ENCODE results near the gene CLEC3B. TPM values are rescaled to one million over a fixed set of nuclear protein-coding genes. Genes with fewer than 3 reads are reported as not detected.

The CLEC3B gene
- polyA plus RNA-seq, 4 donors, result 2.9 to 103 (median 17.1) TPM

GRCh38 chr3:45008117-45008516 lies 18.0 kb upstream of the CLEC3B start:
- H3K4me1 ChIP-seq (ENCODE audit: control insufficient read depth in 3 of 3, insufficient read depth in 2 of 3, low read depth in 1 of 3, low read length in 2 of 3), result no peaks in the 10 kb centered on the region
- DNase-seq (no peak), FAIRE-seq (no peak)
- no peak overlapping the region for H3K27ac ChIP-seq (ENCODE audit: low read depth in 1 of 3, low read length in 2 of 3)
- peaks cover 2 to 46% (median 4%) of the 10 kb centered on the region in 3 donors for H3K36me3 ChIP-seq (ENCODE audit: control insufficient read depth in 3 of 3, insufficient read depth in 2 of 3, low read depth in 1 of 3, low read length in 3 of 3)
- WGBS, 3 donors, result 98 to 100% (median 100%) methylated on average over 1 of the region's 1 CpG
- H3K4me3 ChIP-seq (ENCODE audit: low read depth in 1 of 3, low read length in 3 of 3), result no peak overlapping the region
- H3K27me3 ChIP-seq (ENCODE audit: control insufficient read depth in 3 of 3, insufficient read depth in 3 of 3, low read length in 3 of 3), result no peaks in the 10 kb centered on the region
- peaks cover 0 to 2% of the 10 kb centered on the region in 2 donors for H3K9me3 ChIP-seq (ENCODE audit: control insufficient read depth in 2 of 2, insufficient read depth in 1 of 2, low read depth in 1 of 2, low read length in 1 of 2)

- no peak for FAIRE-seq
- Histone ChIP-seq H3K4me3 (ENCODE audit: low read depth in 1 of 3, low read length in 3 of 3) (no peak overlapping the region), H3K4me1 (ENCODE audit: control insufficient read depth in 3 of 3, insufficient read depth in 2 of 3, low read depth in 1 of 3, low read length in 2 of 3) (no peaks in the 10 kb centered on the region), H3K36me3 (ENCODE audit: control insufficient read depth in 3 of 3, insufficient read depth in 2 of 3, low read depth in 1 of 3, low read length in 3 of 3) (peaks cover 0 to 56% (median 4%) of the 10 kb centered on the region in 3 donors), H3K27me3 (ENCODE audit: control insufficient read depth in 3 of 3, insufficient read depth in 3 of 3, low read length in 3 of 3) (no peaks in the 10 kb centered on the region), H3K27ac (ENCODE audit: low read depth in 1 of 3, low read length in 2 of 3) (no peak overlapping the region), H3K9me3 (ENCODE audit: control insufficient read depth in 2 of 2, insufficient read depth in 1 of 2, low read depth in 1 of 2, low read length in 1 of 2) (peaks cover 0 to 2% of the 10 kb centered on the region in 2 donors)
- no peak for DNase-seq
- 94 to 97% (median 95%) methylated on average over 1 of the region's 1 CpG for WGBS, 3 donors
These were observed 16.2 kb upstream of the CLEC3B start for GRCh38 chr3:45009868-45010267.

- no peak for FAIRE-seq
- no peaks in the 10 kb centered on the region for H3K4me1 ChIP-seq (ENCODE audit: control insufficient read depth in 3 of 3, insufficient read depth in 2 of 3, low read depth in 1 of 3, low read length in 2 of 3)
- no peak overlapping the region for H3K4me3 ChIP-seq (ENCODE audit: low read depth in 1 of 3, low read length in 3 of 3)
- 75 to 91% (median 79%) methylated on average over 3 of the region's 3 CpGs for WGBS, 3 donors
- no peaks in the 10 kb centered on the region for H3K9me3 ChIP-seq (ENCODE audit: control insufficient read depth in 2 of 2, insufficient read depth in 1 of 2, low read depth in 1 of 2, low read length in 1 of 2)
- peaks cover 0 to 54% (median 4%) of the 10 kb centered on the region in 3 donors for H3K36me3 ChIP-seq (ENCODE audit: control insufficient read depth in 3 of 3, insufficient read depth in 2 of 3, low read depth in 1 of 3, low read length in 3 of 3)
- no peaks in the 10 kb centered on the region for H3K27me3 ChIP-seq (ENCODE audit: control insufficient read depth in 3 of 3, insufficient read depth in 3 of 3, low read length in 3 of 3)
- DNase-seq, result no peak
- H3K27ac ChIP-seq (ENCODE audit: low read depth in 1 of 3, low read length in 2 of 3), result peak overlapping the region in 1 of 3 donors; percentile 67
These were observed 15.2 kb upstream of the CLEC3B start for GRCh38 chr3:45010811-45011333.

GRCh38 chr3:45011756-45012508 lies 14.2 kb upstream of the CLEC3B start:
- no peak for FAIRE-seq

GRCh38 chr3:45012577-45012976 lies 13.5 kb upstream of the CLEC3B start:
- H3K36me3 ChIP-seq (ENCODE audit: control insufficient read depth in 3 of 3, insufficient read depth in 2 of 3, low read depth in 1 of 3, low read length in 3 of 3), result peaks cover 0 to 47% (median 4%) of the 10 kb centered on the region in 3 donors
- no peak for DNase-seq
- FAIRE-seq, result no peak
- WGBS, 3 donors, result 90 to 99% (median 97%) methylated on average over 4 of the region's 4 CpGs
- H3K9me3 ChIP-seq (ENCODE audit: control insufficient read depth in 2 of 2, insufficient read depth in 1 of 2, low read depth in 1 of 2, low read length in 1 of 2), result no peaks in the 10 kb centered on the region
- peak overlapping the region in 1 of 3 donors; percentile 67 for H3K27ac ChIP-seq (ENCODE audit: low read depth in 1 of 3, low read length in 2 of 3)
- H3K4me3 ChIP-seq (ENCODE audit: low read depth in 1 of 3, low read length in 3 of 3), result no peak overlapping the region
- no peaks in the 10 kb centered on the region for H3K27me3 ChIP-seq (ENCODE audit: control insufficient read depth in 3 of 3, insufficient read depth in 3 of 3, low read length in 3 of 3)
- H3K4me1 ChIP-seq (ENCODE audit: control insufficient read depth in 3 of 3, insufficient read depth in 2 of 3, low read depth in 1 of 3, low read length in 2 of 3), result no peaks in the 10 kb centered on the region

More at GRCh38 chr3:45011756-45012508, 14.2 kb upstream of the CLEC3B start:
- 41 to 62% (median 59%) methylated on average over 7 of the region's 7 CpGs for WGBS, 3 donors
- DNase-seq, result no peak
- peaks cover 0 to 51% (median 4%) of the 10 kb centered on the region in 3 donors for H3K36me3 ChIP-seq (ENCODE audit: control insufficient read depth in 3 of 3, insufficient read depth in 2 of 3, low read depth in 1 of 3, low read length in 3 of 3)
- H3K27me3 ChIP-seq (ENCODE audit: control insufficient read depth in 3 of 3, insufficient read depth in 3 of 3, low read length in 3 of 3), result no peaks in the 10 kb centered on the region
- no peak overlapping the region for H3K4me3 ChIP-seq (ENCODE audit: low read depth in 1 of 3, low read length in 3 of 3)
- no peaks in the 10 kb centered on the region for H3K4me1 ChIP-seq (ENCODE audit: control insufficient read depth in 3 of 3, insufficient read depth in 2 of 3, low read depth in 1 of 3, low read length in 2 of 3)
- H3K27ac ChIP-seq (ENCODE audit: low read depth in 1 of 3, low read length in 2 of 3), result peak overlapping the region in 1 of 3 donors; percentile 67
- no peaks in the 10 kb centered on the region for H3K9me3 ChIP-seq (ENCODE audit: control insufficient read depth in 2 of 2, insufficient read depth in 1 of 2, low read depth in 1 of 2, low read length in 1 of 2)

GRCh38 chr3:45016916-45017315 lies 9.2 kb upstream of the CLEC3B start:
- Histone ChIP-seq H3K27ac (ENCODE audit: low read depth in 1 of 3, low read length in 2 of 3) (no peak overlapping the region), H3K9me3 (ENCODE audit: control insufficient read depth in 2 of 2, insufficient read depth in 1 of 2, low read depth in 1 of 2, low read length in 1 of 2) (no peaks in the 10 kb centered on the region), H3K27me3 (ENCODE audit: control insufficient read depth in 3 of 3, insufficient read depth in 3 of 3, low read length in 3 of 3) (no peaks in the 10 kb centered on the region), H3K36me3 (ENCODE audit: control insufficient read depth in 3 of 3, insufficient read depth in 2 of 3, low read depth in 1 of 3, low read length in 3 of 3) (peaks cover 0 to 22% (median 0%) of the 10 kb centered on the region in 3 donors), H3K4me3 (ENCODE audit: low read depth in 1 of 3, low read length in 3 of 3) (no peak overlapping the region), H3K4me1 (ENCODE audit: control insufficient read depth in 3 of 3, insufficient read depth in 2 of 3, low read depth in 1 of 3, low read length in 2 of 3) (no peaks in the 10 kb centered on the region)
- FAIRE-seq (no peak), DNase-seq (no peak)
- WGBS, 3 donors, result 77 to 90% (median 89%) methylated on average over 2 of the region's 2 CpGs

- Histone ChIP-seq H3K36me3 (ENCODE audit: control insufficient read depth in 3 of 3, insufficient read depth in 2 of 3, low read depth in 1 of 3, low read length in 3 of 3) (peaks cover 0 to 17% (median 0%) of the 10 kb centered on the region in 3 donors), H3K9me3 (ENCODE audit: control insufficient read depth in 2 of 2, insufficient read depth in 1 of 2, low read depth in 1 of 2, low read length in 1 of 2) (no peaks in the 10 kb centered on the region), H3K4me3 (ENCODE audit: low read depth in 1 of 3, low read length in 3 of 3) (no peak overlapping the region), H3K4me1 (ENCODE audit: control insufficient read depth in 3 of 3, insufficient read depth in 2 of 3, low read depth in 1 of 3, low read length in 2 of 3) (no peaks in the 10 kb centered on the region), H3K27me3 (ENCODE audit: control insufficient read depth in 3 of 3, insufficient read depth in 3 of 3, low read length in 3 of 3) (no peaks in the 10 kb centered on the region), H3K27ac (ENCODE audit: low read depth in 1 of 3, low read length in 2 of 3) (no peak overlapping the region)
- DNase-seq (no peak), FAIRE-seq (no peak)
- 69 to 92% (median 78%) methylated on average over 5 of the region's 5 CpGs for WGBS, 3 donors
These were observed 8.3 kb upstream of the CLEC3B start for GRCh38 chr3:45017821-45018220.

GRCh38 chr3:45020534-45020933 lies 5.6 kb upstream of the CLEC3B start:
- Histone ChIP-seq H3K27ac (ENCODE audit: low read depth in 1 of 3, low read length in 2 of 3) (no peak overlapping the region), H3K36me3 (ENCODE audit: control insufficient read depth in 3 of 3, insufficient read depth in 2 of 3, low read depth in 1 of 3, low read length in 3 of 3) (peaks cover 0 to 4% (median 0%) of the 10 kb centered on the region in 3 donors), H3K4me3 (ENCODE audit: low read depth in 1 of 3, low read length in 3 of 3) (no peak overlapping the region), H3K9me3 (ENCODE audit: control insufficient read depth in 2 of 2, insufficient read depth in 1 of 2, low read depth in 1 of 2, low read length in 1 of 2) (no peaks in the 10 kb centered on the region), H3K27me3 (ENCODE audit: control insufficient read depth in 3 of 3, insufficient read depth in 3 of 3, low read length in 3 of 3) (no peaks in the 10 kb centered on the region), H3K4me1 (ENCODE audit: control insufficient read depth in 3 of 3, insufficient read depth in 2 of 3, low read depth in 1 of 3, low read length in 2 of 3) (no peaks in the 10 kb centered on the region)
- no peak for DNase-seq
- FAIRE-seq, result no peak
- 66 to 73% (median 73%) methylated on average over 8 of the region's 8 CpGs for WGBS, 3 donors

Data from small intestine (tissue), 7 donors.